A549 (cell line): ENCODE results near the gene NRIP1. TPM values are rescaled to one million over a fixed set of nuclear protein-coding genes. Genes with fewer than 3 reads are reported as not detected.

Source experiments
- ATAC-seq, 2 experiments: fragments of 200-7000 bp in 1 of 2; fragments of >200 bp in 1 of 2; cut with Nextera tagmentation in 1 of 2; cut with Tn5 transposase in 1 of 2; 3 replicates each; pipeline versions ENCODE4 v1.8.0 to v1.9.1; 2018 to 2020; ENCODE audit warnings: mild to moderate bottlenecking in 1 of 2, moderate library complexity in 1 of 2
- CTCF ChIA-PET: fragments of 300-600 bp; sonication (Branson Sonifier 250); formaldehyde crosslinking; extraction: SDS; loops from one replicate; lab custom pipeline; 2021; ENCODE audit warnings: antibody characterized with exemption, inconsistent platforms; lab: Yijun Ruan, JAX
- POLR2A ChIA-PET: fragments of 350-600 bp; formaldehyde crosslinking; extraction: SDS; loops from one replicate; lab custom pipeline; 2021; ENCODE audit warnings: antibody characterized with exemption, inconsistent platforms; lab: Yijun Ruan, JAX
- DNase-seq, 2 experiments: peaks; one replicate each; pipeline versions ENCODE4 v3.0.0 to v3.0.0-alpha.2; 2011 to 2016; ENCODE audit warnings: low read depth in 1 of 2, low spot score in 1 of 2
- FAIRE-seq: peaks from 2 replicates; lab custom pipeline; 2011; peaks lifted over from hg19 to GRCh38; lab: Jason Lieb, UNC
- H3K27ac ChIP-seq, 2 experiments: fragments of >200 bp; sonication (Bioruptor Twin); formaldehyde crosslinking; 3 replicates each; pipeline ENCODE4 v1.5.1; 2016 to 2017
- H3K4me1 ChIP-seq: fragments of >200 bp; sonication (Bioruptor Twin); formaldehyde crosslinking; 3 replicates; pipeline ENCODE4 v1.6.1; 2016
- H3K4me2 ChIP-seq: fragments of >200 bp; sonication (Bioruptor Twin); formaldehyde crosslinking; 3 replicates; pipeline ENCODE4 v1.6.1; 2016
- H3K4me3 ChIP-seq: fragments of >200 bp; sonication (Bioruptor Twin); formaldehyde crosslinking; 3 replicates; pipeline ENCODE4 v1.5.1; 2016
- H3K9me3 ChIP-seq: fragments of >200 bp; sonication (Bioruptor Twin); formaldehyde crosslinking; 3 replicates; pipeline ENCODE4 v1.6.1; 2016
- BHLHE40 ChIP-seq: IDR thresholded peaks from 2 replicates; pipeline ENCODE4 v1.6.1; 2012; ENCODE audit warnings: low read depth, low read length, inconsistent platforms
- CBX2 ChIP-seq: fragments of 200-600 bp; sonication (generic); IDR thresholded peaks from 2 replicates; pipeline ENCODE4 v1.6.1; 2016; ENCODE audit warnings: low read depth, mild to moderate bottlenecking, borderline replicate concordance
- CBX8 ChIP-seq: fragments of 200-600 bp; sonication (generic); IDR thresholded peaks from 2 replicates; pipeline ENCODE4 v1.6.1; 2016
- CHD2 ChIP-seq: fragments of 150-350 bp; IDR thresholded peaks from 2 replicates; pipeline ENCODE4 v1.6.1; 2014; ENCODE audit warnings: low read length; ENCODE audit not compliant: partially characterized antibody
- EHMT2 ChIP-seq: fragments of 200-600 bp; sonication (generic); IDR thresholded peaks from 2 replicates; pipeline ENCODE4 v1.6.1; 2016; ENCODE audit warnings: antibody characterized with exemption, low read depth, mild to moderate bottlenecking, moderate library complexity
- EP300 ChIP-seq, 2 experiments: fragments of >200 bp; sonication (Bioruptor Twin); formaldehyde crosslinking; IDR thresholded peaks; 2 replicates in 1 of 2; 3 replicates in 1 of 2; pipeline ENCODE4 v1.6.1; 2016 to 2017
- FOSL2 ChIP-seq, 2 experiments: fragments of 450-650 bp in 1 of 2; fragments of >200 bp in 1 of 2; sonication (Bioruptor Twin) in 1 of 2; formaldehyde crosslinking; IDR thresholded peaks; 2 replicates each; pipeline versions ENCODE4 v1.5.0 to v1.6.1; 2016 to 2020; ENCODE audit warnings: mild to moderate bottlenecking in 1 of 2, moderate library complexity in 1 of 2
- GATA3 ChIP-seq: IDR thresholded peaks from 2 replicates; pipeline ENCODE4 v1.6.1; 2012; ENCODE audit warnings: borderline replicate concordance
- HOXA7 ChIP-seq: fragments of 250-450 bp; sonication (Bioruptor Pico); IDR thresholded peaks from 2 replicates; pipeline ENCODE4 v1.5.0; 2020; ENCODE audit warnings: mild to moderate bottlenecking, moderate library complexity
- HOXB5 ChIP-seq: fragments of 250-450 bp; sonication (Bioruptor Pico); IDR thresholded peaks from 2 replicates; pipeline ENCODE4 v1.5.0; 2020; ENCODE audit warnings: mild to moderate bottlenecking, moderate library complexity
- JUN ChIP-seq, 2 experiments: fragments of >200 bp; sonication (Bioruptor Twin); formaldehyde crosslinking; IDR thresholded peaks; 2 replicates in 1 of 2; 3 replicates in 1 of 2; pipeline ENCODE4 v1.6.1; 2016 to 2017
- KDM1A ChIP-seq: fragments of 200-600 bp; sonication (generic); IDR thresholded peaks from 2 replicates; pipeline ENCODE4 v1.6.1; 2016; ENCODE audit warnings: low read depth, mild to moderate bottlenecking
- MAFK ChIP-seq: fragments of 450-650 bp; IDR thresholded peaks from 2 replicates; pipeline ENCODE4 v1.6.1; 2014; ENCODE audit not compliant: partially characterized antibody
- MAX ChIP-seq: IDR thresholded peaks from 2 replicates; pipeline ENCODE4 v1.6.1; 2012
- MAZ ChIP-seq: fragments of 150-350 bp; IDR thresholded peaks from 2 replicates; pipeline ENCODE4 v1.6.1; 2014; ENCODE audit warnings: antibody characterized with exemption, low read depth, low read length, borderline replicate concordance
- MYC ChIP-seq: IDR thresholded peaks from 2 replicates; pipeline ENCODE4 v1.6.1; 2012; ENCODE audit warnings: mild to moderate bottlenecking, inconsistent platforms, low read length, improper control_type of control experiment, borderline replicate concordance
- NPAS2 ChIP-seq: fragments of 250-450 bp; sonication (Bioruptor Pico); IDR thresholded peaks from 2 replicates; pipeline ENCODE4 v1.8.0; 2022; ENCODE audit warnings: mild to moderate bottlenecking, moderate library complexity, borderline replicate concordance
- POLR2AphosphoS2 ChIP-seq: conservative IDR thresholded peaks from 2 replicates; pipeline ENCODE4 v1.6.1; 2012; ENCODE audit warnings: low read length, improper control_type of control experiment, inconsistent platforms
- SREBF2 ChIP-seq: fragments of 450-650 bp; IDR thresholded peaks from 2 replicates; pipeline ENCODE4 v1.6.1; 2014; ENCODE audit warnings: mild to moderate bottlenecking, moderate library complexity
- TP53 ChIP-seq: fragments of 250-450 bp; sonication (Bioruptor Pico); IDR thresholded peaks from 2 replicates; pipeline ENCODE4 v1.5.0; 2021; ENCODE audit warnings: mild to moderate bottlenecking, moderate library complexity
- USF2 ChIP-seq: fragments of 450-650 bp; IDR thresholded peaks from 2 replicates; pipeline ENCODE4 v1.6.1; 2014; ENCODE audit warnings: antibody characterized with exemption
- ZC3H11A ChIP-seq: fragments of 450-650 bp; IDR thresholded peaks from 2 replicates; pipeline ENCODE4 v1.6.1; 2014; ENCODE audit warnings: antibody characterized with exemption, mild to moderate bottlenecking
- ZNF302 ChIP-seq: fragments of 250-450 bp; sonication (Bioruptor Pico); IDR thresholded peaks from 2 replicates; pipeline ENCODE4 v1.9.0; 2021; ENCODE audit warnings: inconsistent platforms, mild to moderate bottlenecking, moderate library complexity
- WGBS: methylation state at CpG from one replicate; pipeline ENCODE4 v1.1.6; 2017; ENCODE audit errors: missing lambda C conversion rate; 5-methylcytosine and 5-hydroxymethylcytosine counted together
- polyA plus RNA-seq, 4 experiments: library from polyadenylated mRNA; depleted of rRNA in 3 of 4; stranded (reverse); fragments of >200 nt; fragmentation: RNase III in 1 of 4; extraction: RNeasy Plus Mini Kit Qiagen cat#74134 plus additional on column Dnase treatment in 1 of 4; gene quantifications; 2 replicates in 3 of 4; 3 replicates in 1 of 4; pipeline ENCODE4 v1.2.3, GENCODE V29; 2011 to 2017
- TF ChIP-seq, protein P1 (sequence below): fragments of >200 bp; sonication (Bioruptor Twin); formaldehyde crosslinking; IDR thresholded peaks from 3 replicates; pipeline ENCODE4 v1.6.1; 2016
- TF ChIP-seq, protein P2 (sequence below): fragments of 150-350 bp; IDR thresholded peaks from 2 replicates; pipeline ENCODE4 v1.6.1; 2014; ENCODE audit warnings: low read depth, mild to moderate bottlenecking, low read length
- TF ChIP-seq, protein P3 (sequence below): fragments of >200 bp; sonication (Bioruptor Twin); formaldehyde crosslinking; IDR thresholded peaks from 3 replicates; pipeline ENCODE4 v1.5.1; 2016
- TF ChIP-seq, protein P4 (sequence below): fragments of 250-450 bp; sonication (Bioruptor Pico); IDR thresholded peaks from 2 replicates; pipeline ENCODE4 v1.5.0; 2021; ENCODE audit warnings: mild to moderate bottlenecking, moderate library complexity, borderline replicate concordance

Gene NRIP1
- polyA plus RNA-seq, 2 of the 4 experiments (the other 2 are of a cell fraction) = 18.9 to 35.5 TPM

GRCh38 chr21:15096146-15096545 is 31.3 kb upstream of the NRIP1 start (continued):
- TF ChIP-seq, protein P1, sequence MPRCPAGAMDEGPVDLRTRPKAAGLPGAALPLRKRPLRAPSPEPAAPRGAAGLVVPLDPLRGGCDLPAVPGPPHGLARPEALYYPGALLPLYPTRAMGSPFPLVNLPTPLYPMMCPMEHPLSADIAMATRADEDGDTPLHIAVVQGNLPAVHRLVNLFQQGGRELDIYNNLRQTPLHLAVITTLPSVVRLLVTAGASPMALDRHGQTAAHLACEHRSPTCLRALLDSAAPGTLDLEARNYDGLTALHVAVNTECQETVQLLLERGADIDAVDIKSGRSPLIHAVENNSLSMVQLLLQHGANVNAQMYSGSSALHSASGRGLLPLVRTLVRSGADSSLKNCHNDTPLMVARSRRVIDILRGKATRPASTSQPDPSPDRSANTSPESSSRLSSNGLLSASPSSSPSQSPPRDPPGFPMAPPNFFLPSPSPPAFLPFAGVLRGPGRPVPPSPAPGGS = no peak
- TF ChIP-seq MYC = no peak
- no peak for TF ChIP-seq JUN (IDR thresholded peaks at IDR 0.05)
- TF ChIP-seq HOXA7 = no peak
- TF ChIP-seq, all 56 proteins: peak for 0

GRCh38 chr21:15095326-15095725 is 30.5 kb upstream of the NRIP1 start:
- Histone ChIP-seq H3K9me3 (no peaks in the 10 kb centered on the region), H3K4me1 (no peaks in the 10 kb centered on the region), H3K27ac (no peak overlapping the region), H3K4me3 (no peak overlapping the region), H3K4me2 (no peak overlapping the region)
- ChIA-PET CTCF (interaction anchor here (1.1 kb wide), 1 partner anchor 388 kb away, joined by 3 read pairs; no protein-coding TSS in a partner anchor), POLR2A (no interaction called here)
- DNase-seq (no peak), ATAC-seq (no peak), FAIRE-seq (no peak)
- WGBS = 63% methylated on average over 1 of the region's 1 CpG
- TF ChIP-seq USF2 = no peak
- TF ChIP-seq POLR2AphosphoS2 = no peak
- no peak for TF ChIP-seq MAZ
- TF ChIP-seq, protein P2, sequence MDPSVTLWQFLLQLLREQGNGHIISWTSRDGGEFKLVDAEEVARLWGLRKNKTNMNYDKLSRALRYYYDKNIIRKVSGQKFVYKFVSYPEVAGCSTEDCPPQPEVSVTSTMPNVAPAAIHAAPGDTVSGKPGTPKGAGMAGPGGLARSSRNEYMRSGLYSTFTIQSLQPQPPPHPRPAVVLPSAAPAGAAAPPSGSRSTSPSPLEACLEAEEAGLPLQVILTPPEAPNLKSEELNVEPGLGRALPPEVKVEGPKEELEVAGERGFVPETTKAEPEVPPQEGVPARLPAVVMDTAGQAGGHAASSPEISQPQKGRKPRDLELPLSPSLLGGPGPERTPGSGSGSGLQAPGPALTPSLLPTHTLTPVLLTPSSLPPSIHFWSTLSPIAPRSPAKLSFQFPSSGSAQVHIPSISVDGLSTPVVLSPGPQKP = no peak
- TF ChIP-seq MAFK = no peak
- TF ChIP-seq, protein P3, sequence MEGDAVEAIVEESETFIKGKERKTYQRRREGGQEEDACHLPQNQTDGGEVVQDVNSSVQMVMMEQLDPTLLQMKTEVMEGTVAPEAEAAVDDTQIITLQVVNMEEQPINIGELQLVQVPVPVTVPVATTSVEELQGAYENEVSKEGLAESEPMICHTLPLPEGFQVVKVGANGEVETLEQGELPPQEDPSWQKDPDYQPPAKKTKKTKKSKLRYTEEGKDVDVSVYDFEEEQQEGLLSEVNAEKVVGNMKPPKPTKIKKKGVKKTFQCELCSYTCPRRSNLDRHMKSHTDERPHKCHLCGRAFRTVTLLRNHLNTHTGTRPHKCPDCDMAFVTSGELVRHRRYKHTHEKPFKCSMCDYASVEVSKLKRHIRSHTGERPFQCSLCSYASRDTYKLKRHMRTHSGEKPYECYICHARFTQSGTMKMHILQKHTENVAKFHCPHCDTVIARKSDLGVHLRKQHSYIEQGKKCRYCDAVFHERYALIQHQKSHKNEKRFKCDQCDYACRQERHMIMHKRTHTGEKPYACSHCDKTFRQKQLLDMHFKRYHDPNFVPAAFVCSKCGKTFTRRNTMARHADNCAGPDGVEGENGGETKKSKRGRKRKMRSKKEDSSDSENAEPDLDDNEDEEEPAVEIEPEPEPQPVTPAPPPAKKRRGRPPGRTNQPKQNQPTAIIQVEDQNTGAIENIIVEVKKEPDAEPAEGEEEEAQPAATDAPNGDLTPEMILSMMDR = no peak
- TF ChIP-seq, protein P4, sequence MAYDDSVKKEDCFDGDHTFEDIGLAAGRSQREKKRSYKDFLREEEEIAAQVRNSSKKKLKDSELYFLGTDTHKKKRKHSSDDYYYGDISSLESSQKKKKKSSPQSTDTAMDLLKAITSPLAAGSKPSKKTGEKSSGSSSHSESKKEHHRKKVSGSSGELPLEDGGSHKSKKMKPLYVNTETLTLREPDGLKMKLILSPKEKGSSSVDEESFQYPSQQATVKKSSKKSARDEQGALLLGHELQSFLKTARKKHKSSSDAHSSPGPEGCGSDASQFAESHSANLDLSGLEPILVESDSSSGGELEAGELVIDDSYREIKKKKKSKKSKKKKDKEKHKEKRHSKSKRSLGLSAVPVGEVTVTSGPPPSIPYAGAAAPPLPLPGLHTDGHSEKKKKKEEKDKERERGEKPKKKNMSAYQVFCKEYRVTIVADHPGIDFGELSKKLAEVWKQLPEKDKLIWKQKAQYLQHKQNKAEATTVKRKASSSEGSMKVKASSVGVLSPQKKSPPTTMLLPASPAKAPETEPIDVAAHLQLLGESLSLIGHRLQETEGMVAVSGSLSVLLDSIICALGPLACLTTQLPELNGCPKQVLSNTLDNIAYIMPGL (CRISPR knock-in tag) = no peak
- TF ChIP-seq HOXA7 = no peak
- TF ChIP-seq KDM1A = no peak
- TF ChIP-seq EHMT2 = no peak
- no peak for TF ChIP-seq SREBF2
- no peak for TF ChIP-seq GATA3
- TF ChIP-seq, all 56 proteins: peak for 0

DNA sequence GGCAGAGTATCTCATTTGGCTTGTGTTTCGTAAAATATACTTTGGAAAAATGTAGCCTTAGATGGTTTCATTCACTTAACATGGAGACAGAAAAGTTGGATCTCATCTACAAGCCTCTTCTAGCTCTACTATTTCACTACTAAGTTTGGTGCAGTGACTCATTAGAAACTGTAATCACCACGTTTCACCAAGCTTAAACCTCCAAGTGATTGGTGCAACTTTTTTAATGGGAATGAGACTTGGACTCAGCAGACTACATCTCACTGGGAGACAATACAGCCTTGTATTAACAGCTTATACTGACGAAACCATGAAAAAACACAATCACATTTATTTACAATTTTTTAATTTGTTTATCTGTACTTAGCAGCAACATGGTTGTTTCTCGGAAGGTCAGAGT is 29.9 kb upstream of the NRIP1 start:
- no peaks in the 10 kb centered on the region for H3K9me3 ChIP-seq
- no peak overlapping the region for H3K4me3 ChIP-seq
- ATAC-seq = no peak
- FAIRE-seq = no peak
- no peak overlapping the region for H3K4me2 ChIP-seq
- H3K4me1 ChIP-seq = no peaks in the 10 kb centered on the region
- CTCF ChIA-PET = no interaction called here
- H3K27ac ChIP-seq = no peak overlapping the region
- WGBS = 78% methylated on average over 4 of the region's 4 CpGs
- POLR2A ChIA-PET = no interaction called here
- DNase-seq = no peak
- TF ChIP-seq BHLHE40 (no peak), HOXB5 (CRISPR knock-in tag) (no peak), MAX (no peak), CBX2 (no peak), CBX8 (no peak), ZNF302 (no peak), TP53 (no peak), FOSL2 (IDR thresholded peaks at IDR 0.05) (no peak), FOSL2 (CRISPR knock-in tag; IDR thresholded peaks at IDR 0.05) (no peak), ZC3H11A (no peak), NPAS2 (CRISPR knock-in tag) (no peak), HOXA7 (no peak), EP300 (IDR thresholded peaks at IDR 0.05) (no peak), CHD2 (no peak)
- TF ChIP-seq, protein P3 = no peak
